PC-9 (cell line): ENCODE results near the gene GOLT1A. TPM values are rescaled to one million over a fixed set of nuclear protein-coding genes. Genes with fewer than 3 reads are reported as not detected.

Experiments
- BruUV-seq: library from RNA; stranded (reverse); fragments of 400-500 nt; replicated peaks from 2 replicates; lab custom pipeline; 2021; lab: Mats Ljungman, UMichigan
- CTCF ChIA-PET: fragments of 300-600 bp; sonication (Branson Sonifier 250); formaldehyde crosslinking; loops from one replicate; lab custom pipeline; 2022; ENCODE audit warnings: antibody characterized with exemption; lab: Charles Lee
- POLR2A ChIA-PET: fragments of 300-600 bp; sonication (Branson Sonifier 250); formaldehyde crosslinking; loops from one replicate; lab custom pipeline; 2022; ENCODE audit warnings: antibody characterized with exemption; ENCODE audit not compliant: unreplicated experiment; lab: Charles Lee
- DNase-seq, 2 experiments: peaks; one replicate each; pipeline versions ENCODE4 v3.0.0 to v3.0.0-alpha.2; 2015 to 2022; ENCODE audit warnings: mixed read lengths in 1 of 2
- H2AFZ ChIP-seq: fragments of 200-600 bp; sonication (generic); 2 replicates; pipeline ENCODE4 v1.8.1; 2017; ENCODE audit warnings: antibody characterized with exemption
- H3F3A ChIP-seq: fragments of 200-600 bp; sonication (generic); 2 replicates; pipeline ENCODE4 v1.8.1; 2017; ENCODE audit warnings: antibody characterized with exemption, mild to moderate bottlenecking, low read depth; ENCODE audit not compliant: insufficient read depth
- H3K27ac ChIP-seq: fragments of 200-600 bp; sonication (generic); 2 replicates; pipeline ENCODE4 v1.6.1; 2016; ENCODE audit warnings: mixed run types
- H3K27me3 ChIP-seq: fragments of 200-600 bp; sonication (generic); 2 replicates; pipeline ENCODE4 v1.6.1; 2016; ENCODE audit warnings: low read depth, mixed run types; ENCODE audit not compliant: insufficient read depth
- H3K36me3 ChIP-seq: fragments of 200-600 bp; sonication (generic); 2 replicates; pipeline ENCODE4 v1.6.1; 2016; ENCODE audit warnings: low read depth, mixed run types
- H3K4me1 ChIP-seq: fragments of 200-600 bp; sonication (generic); replicated peaks from 2 replicates; pipeline ENCODE4 v1.6.1; 2016; ENCODE audit warnings: mixed run types; ENCODE audit not compliant: insufficient read depth
- H3K4me2 ChIP-seq: fragments of 200-600 bp; sonication (generic); 2 replicates; pipeline ENCODE4 v1.6.1; 2017; ENCODE audit warnings: mixed run types
- H3K4me3 ChIP-seq: fragments of 200-600 bp; sonication (generic); 2 replicates; pipeline ENCODE4 v1.6.1; 2016; ENCODE audit warnings: mixed run types
- H3K79me2 ChIP-seq: fragments of 200-600 bp; sonication (generic); 2 replicates; pipeline ENCODE4 v1.6.1; 2017; ENCODE audit warnings: low read depth, mixed run types
- H3K9me2 ChIP-seq: fragments of 200-600 bp; sonication (generic); 2 replicates; pipeline ENCODE4 v1.8.1; 2017; ENCODE audit warnings: mild to moderate bottlenecking; ENCODE audit not compliant: insufficient read depth
- H3K9me3 ChIP-seq: fragments of 200-600 bp; sonication (generic); 2 replicates; pipeline ENCODE4 v1.8.1; 2016; ENCODE audit warnings: low read depth; ENCODE audit not compliant: insufficient read depth
- H4K20me1 ChIP-seq: fragments of 200-600 bp; sonication (generic); 2 replicates; pipeline ENCODE4 v1.8.1; 2017; ENCODE audit not compliant: insufficient read depth
- EZH2 ChIP-seq: fragments of 200-600 bp; sonication (generic); IDR thresholded peaks from 2 replicates; pipeline ENCODE4 v1.8.0; 2017; ENCODE audit warnings: antibody characterized with exemption, low read depth
- intact Hi-C: fragments of 100-400 bp; cut with micrococcal nuclease; formaldehyde crosslinking; loops from one replicate; pipeline ENCODE4 v1.10.0; 2022; ENCODE audit not compliant: unreplicated experiment
- total RNA-seq: library from RNA; stranded (reverse); gene quantifications from 2 replicates; pipeline ENCODE4 v1.2.3, GENCODE V29; 2021
- TF ChIP-seq, protein P1 (sequence below): fragments of 200-600 bp; sonication (generic); conservative IDR thresholded peaks from 2 replicates; pipeline ENCODE4 v1.6.1; 2017; ENCODE audit warnings: mixed run types, antibody characterized with exemption, mild to moderate bottlenecking, moderate library complexity

The GOLT1A gene
- total RNA-seq, 1 experiment from 2014 or later: 18.7 TPM

- peaks cover 10% of the 10 kb centered on the region; the same call in 1 of the 2 replicates for H3K36me3 ChIP-seq
- ChIA-PET CTCF (interaction anchor here (1.1 kb wide), 1 partner anchor 32 kb away, joined by 5 read pairs; no protein-coding TSS in a partner anchor), POLR2A (no interaction called here)
- H4K20me1 ChIP-seq: no peaks in the 10 kb centered on the region
- intact Hi-C loops: no loop called here
- no peaks in the 10 kb centered on the region for H3K27me3 ChIP-seq
- BruUV-seq: no TSS peak
- H3K79me2 ChIP-seq: no peaks in the 10 kb centered on the region
- peaks cover 28% of the 10 kb centered on the region for H3K4me1 ChIP-seq
- no peak within 1 kb of the TSS for H2AFZ ChIP-seq
- peaks cover 19% of the 10 kb centered on the region for H3F3A ChIP-seq
- H3K4me2 ChIP-seq: no peak within 1 kb of the TSS
- TF ChIP-seq, protein P1, sequence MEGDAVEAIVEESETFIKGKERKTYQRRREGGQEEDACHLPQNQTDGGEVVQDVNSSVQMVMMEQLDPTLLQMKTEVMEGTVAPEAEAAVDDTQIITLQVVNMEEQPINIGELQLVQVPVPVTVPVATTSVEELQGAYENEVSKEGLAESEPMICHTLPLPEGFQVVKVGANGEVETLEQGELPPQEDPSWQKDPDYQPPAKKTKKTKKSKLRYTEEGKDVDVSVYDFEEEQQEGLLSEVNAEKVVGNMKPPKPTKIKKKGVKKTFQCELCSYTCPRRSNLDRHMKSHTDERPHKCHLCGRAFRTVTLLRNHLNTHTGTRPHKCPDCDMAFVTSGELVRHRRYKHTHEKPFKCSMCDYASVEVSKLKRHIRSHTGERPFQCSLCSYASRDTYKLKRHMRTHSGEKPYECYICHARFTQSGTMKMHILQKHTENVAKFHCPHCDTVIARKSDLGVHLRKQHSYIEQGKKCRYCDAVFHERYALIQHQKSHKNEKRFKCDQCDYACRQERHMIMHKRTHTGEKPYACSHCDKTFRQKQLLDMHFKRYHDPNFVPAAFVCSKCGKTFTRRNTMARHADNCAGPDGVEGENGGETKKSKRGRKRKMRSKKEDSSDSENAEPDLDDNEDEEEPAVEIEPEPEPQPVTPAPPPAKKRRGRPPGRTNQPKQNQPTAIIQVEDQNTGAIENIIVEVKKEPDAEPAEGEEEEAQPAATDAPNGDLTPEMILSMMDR: no peak
- no peak for TF ChIP-seq EZH2
- no peaks in the 10 kb centered on the region for H3K9me2 ChIP-seq
- peaks cover 24% of the 10 kb centered on the region for H3K9me3 ChIP-seq
- H3K4me3 ChIP-seq: no peak within 1 kb of the TSS
- DNase-seq: no peak
- H3K27ac ChIP-seq: no peak within 1 kb of the TSS
Measured at GRCh38 chr1:204166219-204166618, 47.6 kb downstream of the GOLT1A start, which contains the start of gene REN. REN (minus strand) TSS chr1:204166337; CDS start chr1:204166293, 44 bp downstream.

- no TSS peak for BruUV-seq
- Histone ChIP-seq H3K27me3 (no peaks in the 10 kb centered on the region), H3F3A (peaks cover 7% of the 10 kb centered on the region; the same call in 1 of the 2 replicates), H3K4me1 (peaks cover 21% of the 10 kb centered on the region), H3K9me3 (no peaks in the 10 kb centered on the region), H3K27ac (no peak overlapping the region), H3K9me2 (no peaks in the 10 kb centered on the region), H4K20me1 (no peaks in the 10 kb centered on the region), H3K79me2 (no peaks in the 10 kb centered on the region), H3K36me3 (no peaks in the 10 kb centered on the region), H3K4me3 (no peak overlapping the region), H2AFZ (no peak overlapping the region), H3K4me2 (peak overlapping the region; percentile 29)
- ChIA-PET CTCF (interaction anchor here (0.6 to 3.3 kb wide), 12 partner anchors 11 to 348 kb away, joined by 3 to 64 read pairs (median 4); partner anchors contain the start of genes ETNK2 and GOLT1A), POLR2A (no interaction called here)
- intact Hi-C loops: loop anchor here (1.0 kb wide), 7 partner anchors 31 to 645 kb away; partner anchors contain the start of gene SNRPE
- TF ChIP-seq EZH2: no peak
- TF ChIP-seq, protein P1: peak; percentile 99
- DNase-seq: peak; percentile 93 to 94
Measured at GRCh38 chr1:204162494-204163074, 51.2 kb downstream of the GOLT1A start.

DNA sequence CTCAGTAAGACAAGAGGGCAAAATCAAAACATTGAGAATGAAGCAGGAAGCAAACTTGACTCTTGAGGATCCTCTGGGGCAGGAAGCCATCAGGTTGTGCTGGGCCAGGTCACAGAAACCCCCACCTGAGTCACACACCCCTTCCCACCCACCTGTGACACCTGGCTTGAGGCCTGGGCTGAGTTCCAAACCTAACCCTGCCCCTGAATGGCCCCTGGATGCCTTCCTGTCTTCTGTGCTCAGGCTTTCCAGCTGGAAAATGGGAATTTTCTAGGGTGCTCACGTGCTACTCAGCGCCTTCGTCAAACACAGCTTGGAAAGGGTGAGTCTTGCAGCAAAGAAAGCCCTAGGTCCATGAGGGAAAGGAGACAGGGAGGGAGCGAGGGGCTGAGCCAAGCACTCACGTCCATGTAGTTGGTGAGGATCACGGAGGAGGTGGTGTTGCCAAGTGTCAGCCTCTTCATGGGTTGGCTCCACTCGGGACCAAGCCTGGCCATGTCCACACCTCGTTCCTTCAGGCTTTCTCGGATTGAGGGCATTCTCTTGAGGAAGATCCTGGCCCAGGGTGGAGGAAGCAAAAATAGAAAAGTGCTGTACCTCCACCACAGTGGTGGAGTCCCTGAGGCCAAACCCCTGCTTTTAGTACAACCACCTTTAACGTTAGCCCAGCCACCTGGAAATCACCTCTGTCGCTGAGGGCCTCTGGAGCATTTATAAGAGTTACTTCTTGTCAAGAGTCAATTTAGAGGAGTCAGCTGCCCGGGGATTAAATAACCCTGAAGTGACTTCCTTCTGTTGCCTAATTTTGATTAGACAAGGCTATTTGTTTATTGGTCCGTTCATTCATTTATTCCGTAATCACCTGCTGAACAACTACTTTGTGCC, 51.9 kb downstream of the GOLT1A start:
- H3K79me2 ChIP-seq: no peaks in the 10 kb centered on the region
- H3K9me2 ChIP-seq: no peaks in the 10 kb centered on the region
- DNase-seq: no peak
- peaks cover 21% of the 10 kb centered on the region for H3K4me1 ChIP-seq
- H3K27ac ChIP-seq: 0 out of 2 replicates have a peak overlapping the region, but pooled peaks have one; percentile 28
- H3K36me3 ChIP-seq: no peaks in the 10 kb centered on the region
- ChIA-PET POLR2A (no interaction called here), CTCF (interaction anchor here (0.6 to 3.3 kb wide), 8 partner anchors 10 to 302 kb away, joined by 3 to 64 read pairs (median 6); partner anchors contain the start of genes ETNK2 and GOLT1A)
- no peak for TF ChIP-seq EZH2
- TF ChIP-seq, protein P1: no peak
- H3K27me3 ChIP-seq: no peaks in the 10 kb centered on the region
- H3K4me3 ChIP-seq: no peak overlapping the region
- H2AFZ ChIP-seq: no peak overlapping the region
- H3K9me3 ChIP-seq: no peaks in the 10 kb centered on the region
- H3F3A ChIP-seq: peaks cover 7% of the 10 kb centered on the region; the same call in 1 of the 2 replicates
- H3K4me2 ChIP-seq: peak overlapping the region; percentile 29
- intact Hi-C loops: loop anchor here (1.0 kb wide), 7 partner anchors 31 to 645 kb away; partner anchors contain the start of gene SNRPE
- no peaks in the 10 kb centered on the region for H4K20me1 ChIP-seq
- BruUV-seq: no TSS peak
